Uterus (tissue), 2 donors: ENCODE results near the gene ORAI3.

Experiments used
- CTCF ChIP-seq, 4 experiments: fragments of 200-600 bp in 2 of 4; fragments of 450-650 bp in 2 of 4; sonication (generic) in 2 of 4; IDR thresholded peaks; one replicate each; pipeline ENCODE4 v1.5.1; 2016 to 2019; ENCODE audit warnings: antibody characterized with exemption in 4 of 4, mild to moderate bottlenecking in 2 of 4, moderate library complexity in 1 of 4
- POLR2A ChIP-seq, 2 donors: fragments of 450-650 bp; IDR thresholded peaks; one replicate each; pipeline ENCODE4 v1.6.1; 2016; ENCODE audit warnings: antibody characterized with exemption in 2 of 2, mild to moderate bottlenecking in 1 of 2, moderate library complexity in 1 of 2

GRCh38 chr16:30928390-30928789, 20.5 kb upstream of the ORAI3 start:
- no peak for TF ChIP-seq CTCF (IDR thresholded peaks at IDR 0.05)
- TF ChIP-seq POLR2A (IDR thresholded peaks at IDR 0.05): no peak
